MCF 10A (cell line): ENCODE data around the gene VCAM1. TPM values are rescaled to one million over a fixed set of nuclear protein-coding genes. Genes with fewer than 3 reads are reported as not detected.
"Not testable (repeated sequence)": the region's sequence is repeated elsewhere in the genome, so short reads cannot be mapped to it uniquely, and the experiment has no call there.

Experiments
- BruUV-seq: library from RNA; stranded (reverse); fragments of 400-500 nt; replicated peaks from 2 replicates; lab custom pipeline; 2021; lab: Mats Ljungman, UMichigan
- CTCF ChIA-PET: fragments of 300-600 bp; sonication (Branson Sonifier 250); formaldehyde crosslinking; extraction: SDS; loops from one replicate; lab custom pipeline; 2021; ENCODE audit warnings: antibody characterized with exemption, inconsistent platforms; lab: Yijun Ruan, JAX
- POLR2A ChIA-PET: fragments of 300-600, 350-650 bp; sonication (Branson Sonifier 250); formaldehyde crosslinking; extraction: SDS; loops from one replicate; lab custom pipeline; 2020; ENCODE audit warnings: antibody characterized with exemption, inconsistent platforms; lab: Yijun Ruan, JAX
- DNase-seq: peaks from one replicate; pipeline ENCODE4 v3.0.0-alpha.2; 2018; ENCODE audit not compliant: unreplicated experiment
- H3K27ac Mint-ChIP-seq: one replicate; pipeline ENCODE4 v1.8.0; 2022; ENCODE audit warnings: mild to moderate bottlenecking, low read depth, mixed read lengths; ENCODE audit not compliant: unreplicated experiment
- H3K27me3 Mint-ChIP-seq: one replicate; pipeline ENCODE4 v1.8.0; 2022; ENCODE audit warnings: mixed read lengths; ENCODE audit not compliant: insufficient read depth, unreplicated experiment
- H3K36me3 Mint-ChIP-seq: one replicate; pipeline ENCODE4 v1.8.0; 2022; ENCODE audit warnings: mild to moderate bottlenecking, moderate library complexity, mixed read lengths; ENCODE audit not compliant: insufficient read depth, unreplicated experiment
- H3K4me1 Mint-ChIP-seq: one replicate; pipeline ENCODE4 v1.8.0; 2022; ENCODE audit warnings: mixed read lengths; ENCODE audit not compliant: insufficient read depth, unreplicated experiment
- H3K4me3 Mint-ChIP-seq: one replicate; pipeline ENCODE4 v1.8.0; 2022; ENCODE audit warnings: mild to moderate bottlenecking, moderate library complexity, mixed read lengths; ENCODE audit not compliant: unreplicated experiment
- H3K9me3 Mint-ChIP-seq: one replicate; pipeline ENCODE4 v1.8.0; 2022; ENCODE audit warnings: mixed read lengths; ENCODE audit not compliant: unreplicated experiment
- intact Hi-C: fragments of 100-400 bp; cut with micrococcal nuclease; formaldehyde crosslinking; loops from 2 replicates; pipeline ENCODE4 v1.14.1; 2022
- total RNA-seq: library from RNA; stranded (reverse); gene quantifications from 2 replicates; pipeline ENCODE4 v1.2.3, GENCODE V29; 2022
- TF ChIP-seq, protein P1 (sequence below): fragments of 200-600 bp; IDR thresholded peaks from one replicate; pipeline ENCODE4 v1.8.0; 2022; ENCODE audit warnings: antibody characterized with exemption, mild to moderate bottlenecking; ENCODE audit not compliant: unreplicated experiment

The VCAM1 gene
- total RNA-seq, 1 experiment from 2014 or later = not detected

GRCh38 chr1:100710906-100711682 lies 8.4 kb upstream of the VCAM1 start:
- POLR2A ChIA-PET = no interaction called here
- Mint-ChIP-seq H3K27me3 (no peaks in the 10 kb centered on the region), H3K9me3 (no peaks in the 10 kb centered on the region), H3K4me1 (no peaks in the 10 kb centered on the region), H3K27ac (no peak overlapping the region), H3K4me3 (no peak overlapping the region), H3K36me3 (no peaks in the 10 kb centered on the region)
- BruUV-seq = no TSS peak
- peak; percentile 22 for DNase-seq
- CTCF ChIA-PET = no interaction called here
- TF ChIP-seq, protein P1, sequence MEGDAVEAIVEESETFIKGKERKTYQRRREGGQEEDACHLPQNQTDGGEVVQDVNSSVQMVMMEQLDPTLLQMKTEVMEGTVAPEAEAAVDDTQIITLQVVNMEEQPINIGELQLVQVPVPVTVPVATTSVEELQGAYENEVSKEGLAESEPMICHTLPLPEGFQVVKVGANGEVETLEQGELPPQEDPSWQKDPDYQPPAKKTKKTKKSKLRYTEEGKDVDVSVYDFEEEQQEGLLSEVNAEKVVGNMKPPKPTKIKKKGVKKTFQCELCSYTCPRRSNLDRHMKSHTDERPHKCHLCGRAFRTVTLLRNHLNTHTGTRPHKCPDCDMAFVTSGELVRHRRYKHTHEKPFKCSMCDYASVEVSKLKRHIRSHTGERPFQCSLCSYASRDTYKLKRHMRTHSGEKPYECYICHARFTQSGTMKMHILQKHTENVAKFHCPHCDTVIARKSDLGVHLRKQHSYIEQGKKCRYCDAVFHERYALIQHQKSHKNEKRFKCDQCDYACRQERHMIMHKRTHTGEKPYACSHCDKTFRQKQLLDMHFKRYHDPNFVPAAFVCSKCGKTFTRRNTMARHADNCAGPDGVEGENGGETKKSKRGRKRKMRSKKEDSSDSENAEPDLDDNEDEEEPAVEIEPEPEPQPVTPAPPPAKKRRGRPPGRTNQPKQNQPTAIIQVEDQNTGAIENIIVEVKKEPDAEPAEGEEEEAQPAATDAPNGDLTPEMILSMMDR = no peak
- intact Hi-C loops = no loop called here

- H3K36me3 Mint-ChIP-seq, POLR2A ChIA-PET, H3K27ac Mint-ChIP-seq, H3K27me3 Mint-ChIP-seq, H3K9me3 Mint-ChIP-seq, H3K4me3 Mint-ChIP-seq, DNase-seq, H3K4me1 Mint-ChIP-seq, intact Hi-C loops, BruUV-seq: not testable (repeated sequence)
- CTCF ChIA-PET = interaction anchor here (0.6 to 1.3 kb wide), 2 partner anchors 10 to 436 kb away, joined by 3 to 8 read pairs; no protein-coding TSS in a partner anchor
Observed at GRCh38 chr1:100713027-100713426, 6.5 kb upstream of the VCAM1 start.

DNA sequence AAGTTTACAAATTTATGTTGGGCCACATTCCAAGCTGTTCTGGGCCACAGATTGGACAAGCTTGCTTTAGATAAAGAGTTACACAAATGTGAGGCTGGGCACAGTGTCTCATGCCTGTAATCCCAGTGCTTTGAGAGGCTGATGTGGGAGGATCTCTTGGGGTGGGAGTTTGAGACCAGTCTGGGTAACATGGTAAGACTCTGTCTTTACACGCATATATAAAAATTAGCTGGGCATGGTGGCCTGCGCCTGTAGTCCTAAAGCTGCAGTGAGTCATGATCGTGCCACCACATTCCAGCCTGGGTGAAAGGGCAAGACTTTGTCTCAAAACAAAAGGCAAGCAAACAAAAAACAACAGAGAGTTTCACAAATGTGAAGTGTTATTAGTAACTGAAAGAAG lies 5.9 kb upstream of the VCAM1 start:
- ChIA-PET POLR2A (no interaction called here), CTCF (interaction anchor here (0.6 kb wide), 1 partner anchor 978 kb away, joined by 4 read pairs; no protein-coding TSS in a partner anchor)
- no peaks in the 10 kb centered on the region for H3K4me1 Mint-ChIP-seq
- DNase-seq = peak; percentile 47
- H3K4me3 Mint-ChIP-seq = no peak overlapping the region
- intact Hi-C loops = no loop called here
- BruUV-seq = no TSS peak
- H3K27ac Mint-ChIP-seq = no peak overlapping the region
- H3K27me3 Mint-ChIP-seq = no peaks in the 10 kb centered on the region
- H3K9me3 Mint-ChIP-seq = no peaks in the 10 kb centered on the region
- TF ChIP-seq, protein P1 = no peak
- no peaks in the 10 kb centered on the region for H3K36me3 Mint-ChIP-seq

- H3K27ac Mint-ChIP-seq = no peak overlapping the region
- ChIA-PET CTCF (no interaction called here), POLR2A (no interaction called here)
- H3K36me3 Mint-ChIP-seq = no peaks in the 10 kb centered on the region
- no peaks in the 10 kb centered on the region for H3K4me1 Mint-ChIP-seq
- DNase-seq = no peak
- intact Hi-C loops = no loop called here
- H3K9me3 Mint-ChIP-seq = no peaks in the 10 kb centered on the region
- H3K27me3 Mint-ChIP-seq = no peaks in the 10 kb centered on the region
- TF ChIP-seq, protein P1 = no peak
- no TSS peak for BruUV-seq
- H3K4me3 Mint-ChIP-seq = no peak overlapping the region
Observed at GRCh38 chr1:100714599-100714998, 4.9 kb upstream of the VCAM1 start.
